ENCODE measurements around the gene CDC5L.

DNA sequence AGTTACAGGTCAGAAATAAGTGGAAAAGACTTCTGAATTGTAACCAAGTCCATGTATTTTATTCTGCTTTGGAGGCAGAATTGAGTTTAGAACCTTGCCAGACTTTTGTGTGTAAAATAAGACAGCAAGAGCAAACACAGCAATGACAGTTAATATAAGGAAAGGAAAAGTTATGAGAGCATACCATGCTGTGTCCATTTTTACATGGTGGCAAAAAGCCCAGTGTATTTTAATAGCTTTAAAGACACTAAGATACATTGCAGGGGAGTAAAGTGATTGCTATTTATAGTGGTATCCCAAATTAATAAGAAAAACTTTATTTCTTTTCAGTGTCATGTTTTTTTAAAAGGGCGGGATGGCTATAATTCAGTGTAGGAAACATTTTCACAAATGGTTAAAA is 45.2 kb downstream of the CDC5L start:
- TF ChIP-seq POLR2A (IDR thresholded peaks at IDR 0.05; ENCODE audit: extremely low read depth, insufficient read length) (no peak), MYC (IDR thresholded peaks at IDR 0.05; ENCODE audit: low read depth, low read length) (no peak)
- TF ChIP-seq, protein P1, sequence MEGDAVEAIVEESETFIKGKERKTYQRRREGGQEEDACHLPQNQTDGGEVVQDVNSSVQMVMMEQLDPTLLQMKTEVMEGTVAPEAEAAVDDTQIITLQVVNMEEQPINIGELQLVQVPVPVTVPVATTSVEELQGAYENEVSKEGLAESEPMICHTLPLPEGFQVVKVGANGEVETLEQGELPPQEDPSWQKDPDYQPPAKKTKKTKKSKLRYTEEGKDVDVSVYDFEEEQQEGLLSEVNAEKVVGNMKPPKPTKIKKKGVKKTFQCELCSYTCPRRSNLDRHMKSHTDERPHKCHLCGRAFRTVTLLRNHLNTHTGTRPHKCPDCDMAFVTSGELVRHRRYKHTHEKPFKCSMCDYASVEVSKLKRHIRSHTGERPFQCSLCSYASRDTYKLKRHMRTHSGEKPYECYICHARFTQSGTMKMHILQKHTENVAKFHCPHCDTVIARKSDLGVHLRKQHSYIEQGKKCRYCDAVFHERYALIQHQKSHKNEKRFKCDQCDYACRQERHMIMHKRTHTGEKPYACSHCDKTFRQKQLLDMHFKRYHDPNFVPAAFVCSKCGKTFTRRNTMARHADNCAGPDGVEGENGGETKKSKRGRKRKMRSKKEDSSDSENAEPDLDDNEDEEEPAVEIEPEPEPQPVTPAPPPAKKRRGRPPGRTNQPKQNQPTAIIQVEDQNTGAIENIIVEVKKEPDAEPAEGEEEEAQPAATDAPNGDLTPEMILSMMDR (IDR thresholded peaks at IDR 0.05; ENCODE audit: low read depth, low read length): no peak
